CD4-positive, alpha-beta T cell treated with Interleukin-1 beta for 1 hour (primary cell): ENCODE data around the gene RAB40C.
"Not testable (repeated sequence)": the region's sequence is repeated elsewhere in the genome, so short reads cannot be mapped to it uniquely, and the experiment has no call there.

Source experiments
- DNase-seq, 2 donors: peaks; one replicate each; pipeline ENCODE4 v3.0.0-alpha.2; 2020 to 2022

The RAB40C gene

DNA sequence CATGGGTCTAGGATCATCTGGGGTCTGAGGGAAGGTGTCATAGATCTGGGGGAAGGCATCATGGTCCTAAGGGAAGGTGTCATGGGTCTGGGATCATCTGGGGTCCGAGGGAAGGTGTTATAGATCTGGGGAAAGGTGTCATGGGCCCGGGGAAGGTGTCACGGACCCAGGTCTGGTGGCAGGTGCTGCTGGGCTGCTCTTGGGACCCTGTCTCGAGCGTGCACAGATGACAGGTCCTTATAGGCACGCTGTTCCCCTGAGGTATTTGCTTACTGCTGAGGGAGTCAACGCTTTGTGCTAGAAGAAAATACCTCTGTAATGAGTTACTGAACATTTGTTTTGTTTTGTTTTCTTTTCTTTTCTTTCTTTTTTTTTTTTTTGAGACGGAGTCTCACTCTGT is 1.4 kb downstream of the RAB40C start:
- no peak for DNase-seq

DNA sequence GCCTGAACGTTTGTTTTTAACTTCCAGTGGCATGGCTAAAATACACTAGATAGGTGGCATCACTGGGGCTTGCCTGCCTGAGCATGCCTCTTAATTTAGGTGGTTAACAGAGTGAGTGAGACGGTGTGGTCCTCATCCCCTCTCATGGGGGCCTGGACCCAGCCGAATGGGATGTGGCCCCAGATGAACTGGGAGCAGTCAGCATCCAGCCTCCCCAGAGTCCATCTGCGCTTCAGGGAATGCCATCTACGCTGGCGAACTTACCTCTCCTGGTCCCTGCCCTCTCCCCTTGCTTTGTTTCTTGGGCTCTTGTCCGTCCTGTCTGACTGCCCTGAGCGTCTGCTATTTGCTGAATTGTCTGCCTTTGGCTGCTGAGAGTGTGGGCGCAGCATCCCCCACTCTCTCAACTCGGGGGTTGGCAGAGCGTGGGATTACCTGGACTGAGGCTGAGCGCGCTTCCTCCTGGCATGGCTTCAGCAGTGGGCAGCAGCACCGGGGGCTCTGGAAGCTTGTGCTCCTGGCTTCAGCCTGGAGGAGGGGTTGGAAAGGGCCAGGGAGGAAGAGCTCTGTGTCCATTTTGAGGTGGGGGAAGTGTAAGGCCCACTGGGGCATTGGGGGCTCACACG is 2.1 kb downstream of the RAB40C start:
- no peak for DNase-seq

DNA sequence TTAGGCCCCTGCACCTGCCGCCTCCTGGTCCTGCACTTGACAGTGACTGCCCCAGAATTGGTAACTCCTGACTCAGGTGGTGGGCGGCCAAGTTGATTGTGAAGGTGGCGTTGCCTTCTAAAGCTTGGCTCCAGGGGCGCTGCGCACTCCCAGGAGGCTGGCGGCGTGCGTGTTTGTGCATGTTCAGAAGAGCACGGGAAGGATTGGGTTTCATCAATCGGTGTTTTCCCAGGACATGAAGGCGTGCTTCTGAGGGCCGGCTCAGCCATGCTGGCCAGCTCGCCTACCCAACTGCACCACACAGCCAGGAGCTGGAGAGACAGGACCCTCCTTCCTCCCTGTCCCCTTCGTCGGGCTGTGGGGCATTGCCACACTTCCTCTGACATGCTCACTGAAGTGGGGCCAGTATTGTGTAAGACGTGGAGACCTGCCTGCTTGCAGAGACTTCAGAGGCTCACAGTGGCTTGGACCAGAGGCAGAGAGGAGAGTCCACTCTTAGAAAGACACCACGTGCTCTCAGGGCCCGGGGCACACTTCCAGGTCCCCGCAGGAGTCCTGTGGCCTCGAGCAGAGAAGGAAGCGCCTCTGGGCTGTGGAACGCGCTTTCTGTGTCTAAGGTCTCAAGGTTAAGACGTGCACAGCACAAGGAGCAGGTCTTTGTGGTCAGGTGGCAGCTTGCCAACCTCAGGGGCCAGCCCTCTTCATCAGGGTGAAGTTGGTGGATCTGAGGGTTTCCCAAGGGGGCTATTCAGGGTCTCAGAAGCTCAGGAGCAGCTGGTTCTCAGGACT is 2.8 kb downstream of the RAB40C start:
- DNase-seq, result peak in 1 of 2 donors; percentile 37

DNA sequence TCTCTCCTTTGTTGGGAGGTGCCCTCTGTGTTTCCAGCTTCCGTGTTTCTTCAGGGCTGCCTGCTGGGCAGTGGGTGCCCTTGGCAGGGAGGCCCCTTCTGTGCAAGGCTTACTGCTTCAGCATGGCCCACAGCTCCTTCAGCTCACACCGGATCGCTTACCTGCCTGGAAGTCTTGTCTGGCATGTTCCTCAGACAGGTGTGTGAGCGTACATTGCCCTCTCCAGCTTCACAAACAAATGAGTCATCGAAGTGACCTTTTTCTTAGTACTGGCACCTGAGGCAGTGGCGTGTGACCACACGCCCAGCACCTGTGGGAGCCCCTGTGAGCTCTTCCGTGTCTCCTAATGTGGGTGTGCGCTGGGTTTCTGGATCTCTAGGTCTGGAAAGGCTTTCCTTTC is 3.5 kb downstream of the RAB40C start:
- no peak for DNase-seq

DNA sequence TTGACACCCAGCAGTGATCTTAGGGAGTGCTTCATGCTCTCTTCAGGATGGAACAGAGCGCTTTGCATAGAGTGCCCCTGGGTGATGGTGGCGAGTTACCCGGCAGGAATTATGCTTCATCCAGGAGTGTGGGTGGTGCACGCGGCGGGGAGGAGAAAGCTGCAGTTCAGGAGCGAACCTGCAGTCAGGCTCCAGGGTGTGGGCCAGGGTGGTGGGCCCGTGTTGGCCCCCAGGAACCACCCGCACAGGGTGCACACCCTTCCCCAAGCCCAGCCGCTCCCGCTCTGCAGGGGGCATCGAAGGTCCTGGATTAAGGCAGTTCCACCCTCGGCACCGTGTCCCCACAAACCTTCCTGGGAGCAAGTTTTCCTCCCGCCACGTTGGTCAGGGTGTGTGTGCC is 3.9 kb downstream of the RAB40C start:
- no peak for DNase-seq

DNA sequence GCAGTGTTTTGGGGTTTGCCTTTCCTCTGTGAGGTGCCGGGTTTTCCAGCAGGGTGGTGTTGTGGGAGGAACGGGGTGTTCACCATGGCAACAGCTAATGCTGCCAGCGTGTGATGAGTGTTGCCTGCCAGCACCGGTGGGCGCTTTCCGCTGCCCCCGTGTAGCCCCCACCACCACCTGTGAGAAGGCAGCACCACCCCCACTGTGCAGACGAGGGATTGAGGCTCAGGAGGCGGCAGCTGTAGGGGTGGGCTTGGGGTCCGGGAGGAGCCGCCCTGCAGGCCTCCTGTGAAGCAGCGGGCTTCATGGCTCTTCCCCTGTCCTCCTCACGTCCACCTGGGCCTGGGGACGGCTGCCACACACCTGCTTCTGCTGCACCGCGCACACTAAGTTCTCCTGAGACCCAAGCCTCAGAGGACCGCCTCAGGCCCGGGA is 5.2 kb downstream of the RAB40C start:
- no peak for DNase-seq

DNA sequence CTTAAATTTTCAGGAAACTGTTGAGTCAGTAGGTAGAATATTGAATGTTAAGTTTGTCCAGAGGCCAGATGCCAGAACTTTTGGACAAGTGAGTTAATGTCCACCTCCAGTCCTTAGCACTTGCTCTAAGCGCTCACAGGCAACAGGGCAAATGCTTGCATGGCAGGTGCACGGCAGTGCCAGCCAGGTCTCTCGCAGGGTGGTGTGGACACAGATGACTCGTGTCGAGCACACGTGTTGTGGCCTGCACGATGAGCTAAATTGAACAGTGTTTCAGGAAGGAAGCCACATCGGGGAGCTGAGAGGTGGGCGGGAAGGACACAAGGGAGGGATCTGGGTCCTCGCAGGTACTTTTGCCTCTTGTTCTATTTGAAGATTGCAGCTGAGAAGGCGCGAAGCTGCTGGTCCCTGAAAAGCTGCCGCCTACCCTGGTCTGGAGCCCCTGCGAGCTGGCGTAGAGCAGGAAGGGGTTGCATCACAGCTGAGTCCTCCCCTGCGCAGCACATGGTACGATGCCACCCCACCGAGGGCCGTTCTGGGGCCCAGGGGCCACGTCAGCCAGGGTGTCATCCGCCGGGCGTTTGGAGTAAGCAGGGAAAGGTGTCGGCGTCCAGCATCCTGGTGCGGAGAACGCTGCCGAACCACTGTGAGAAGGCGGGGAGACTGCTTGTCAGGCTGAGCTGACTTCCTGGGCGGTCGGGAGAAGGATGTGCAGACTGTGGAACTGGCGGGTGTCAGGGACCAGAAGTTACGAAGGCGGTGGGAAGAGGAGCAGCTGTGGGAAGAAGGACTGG is 6.3 kb downstream of the RAB40C start:
- no peak for DNase-seq

DNA sequence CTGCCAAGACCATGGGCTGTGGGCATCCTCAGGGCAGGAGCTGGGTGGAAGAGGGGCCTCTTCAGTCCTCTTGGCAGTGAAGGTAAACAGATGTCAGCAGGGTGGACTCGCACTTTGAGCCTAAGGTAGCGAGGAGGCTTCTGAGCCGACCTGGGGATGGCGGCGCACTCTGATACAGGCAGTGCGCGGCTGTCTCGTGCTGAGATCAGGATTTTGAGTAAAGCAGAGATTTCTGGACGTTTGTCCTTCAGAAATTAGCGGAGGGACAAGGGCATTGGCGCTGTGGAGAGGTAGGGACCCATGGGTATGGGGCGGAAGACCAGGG is 6.8 kb downstream of the RAB40C start:
- no peak for DNase-seq

DNA sequence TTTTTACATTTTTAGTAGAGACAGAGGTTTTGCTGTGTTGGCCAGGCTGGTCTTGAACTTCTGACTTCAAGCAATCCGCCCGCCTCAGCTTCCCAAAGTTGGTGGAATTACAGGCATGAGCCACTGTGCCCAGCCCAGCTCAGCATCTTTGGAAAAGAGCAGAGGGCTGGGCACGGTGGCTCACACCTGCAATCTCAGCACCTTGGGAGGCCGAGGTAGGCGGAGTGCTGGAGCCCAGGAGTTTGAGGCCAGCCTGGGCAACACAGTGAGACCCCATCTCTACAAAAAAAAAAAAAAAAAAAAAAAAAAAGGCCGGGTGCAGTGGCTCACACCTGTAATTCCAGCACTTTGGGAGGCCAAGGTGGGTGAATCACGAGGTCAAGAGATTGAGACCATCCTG is 7.8 kb downstream of the RAB40C start:
- not testable (repeated sequence) for DNase-seq

DNA sequence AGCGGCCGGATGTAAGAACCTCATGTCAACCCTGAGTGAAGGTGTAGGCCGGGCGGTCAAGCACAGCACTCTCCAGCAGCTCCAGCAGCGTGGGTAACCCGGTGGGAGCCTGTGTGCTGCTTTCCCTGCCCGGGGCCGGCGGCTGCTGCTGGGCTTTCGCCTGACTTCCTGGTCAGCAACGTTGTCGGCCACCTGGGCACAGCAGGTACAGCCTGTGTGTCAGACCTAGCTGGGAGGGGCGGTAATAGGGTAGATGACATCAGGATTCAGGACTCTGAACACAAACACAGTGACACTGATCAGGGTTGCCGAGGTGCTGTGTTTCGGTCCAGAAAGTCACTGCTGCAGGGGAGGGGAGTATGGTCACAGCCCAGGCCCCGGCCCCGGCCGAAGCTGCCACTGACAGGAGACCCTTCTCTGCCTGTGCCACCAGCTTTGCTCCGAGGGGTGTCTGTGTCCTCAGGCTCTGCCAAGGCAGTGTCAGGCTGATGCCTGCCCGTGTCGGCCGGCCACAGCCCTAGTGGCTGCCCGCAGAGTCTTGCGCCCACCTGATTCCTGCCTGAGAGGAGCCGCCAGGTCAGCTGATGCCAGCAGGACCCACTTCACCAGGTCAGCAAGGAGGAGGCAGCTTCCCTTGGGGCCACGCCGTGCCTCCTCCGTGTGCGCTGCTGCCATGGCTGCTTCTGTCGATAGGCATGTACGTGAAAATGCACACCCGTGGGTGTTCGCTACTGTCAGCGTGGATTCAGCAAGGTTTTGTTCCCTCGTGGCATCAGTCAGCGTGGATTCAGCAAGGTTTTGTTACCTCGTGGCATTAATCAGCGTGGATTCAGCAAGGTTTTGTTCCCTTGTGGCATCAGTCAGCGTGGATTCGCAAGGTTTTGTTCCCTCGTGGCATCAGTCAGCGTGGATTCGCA is 9.2 kb downstream of the RAB40C start:
- DNase-seq, result no peak

DNA sequence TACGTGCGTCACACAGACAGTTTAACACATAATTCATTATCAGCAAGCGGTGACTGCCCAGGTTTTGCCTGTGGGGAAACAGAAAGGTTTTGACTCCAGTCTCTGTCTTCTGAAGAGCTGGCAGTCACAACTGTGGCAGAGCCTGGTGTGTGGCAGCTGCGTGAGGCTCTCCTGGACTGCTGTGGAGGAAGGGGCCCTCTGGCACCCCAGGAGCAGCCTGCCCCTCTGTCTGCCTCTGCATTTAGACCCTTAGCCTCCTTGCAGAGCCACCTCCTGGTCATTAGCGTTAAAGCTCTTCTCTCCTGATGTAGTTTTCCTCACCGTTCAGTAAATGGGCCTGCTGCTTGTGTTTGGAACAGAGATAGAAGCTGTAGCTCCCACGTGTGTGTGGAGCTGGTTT is 10.9 kb downstream of the RAB40C start:
- no peak for DNase-seq

DNA sequence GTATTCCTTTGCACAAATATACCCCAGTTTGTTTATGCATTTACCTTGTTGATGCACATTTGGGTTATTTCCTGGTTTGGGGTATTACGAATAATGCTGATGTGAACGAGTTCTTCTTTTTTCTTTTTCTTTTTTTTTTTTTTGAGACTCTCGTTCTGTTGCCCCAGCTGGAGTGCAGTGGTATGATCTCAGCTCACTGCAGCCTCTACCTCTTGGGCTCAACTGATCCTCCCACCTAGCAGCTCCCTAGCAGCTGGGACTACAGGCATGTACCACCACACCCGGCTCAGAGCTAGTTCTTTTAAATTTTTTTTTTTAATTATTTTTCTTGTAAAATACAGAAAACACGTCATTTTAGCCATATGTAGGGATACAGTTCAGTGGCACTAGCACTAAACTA is 14.1 kb downstream of the RAB40C start:
- no peak for DNase-seq

DNA sequence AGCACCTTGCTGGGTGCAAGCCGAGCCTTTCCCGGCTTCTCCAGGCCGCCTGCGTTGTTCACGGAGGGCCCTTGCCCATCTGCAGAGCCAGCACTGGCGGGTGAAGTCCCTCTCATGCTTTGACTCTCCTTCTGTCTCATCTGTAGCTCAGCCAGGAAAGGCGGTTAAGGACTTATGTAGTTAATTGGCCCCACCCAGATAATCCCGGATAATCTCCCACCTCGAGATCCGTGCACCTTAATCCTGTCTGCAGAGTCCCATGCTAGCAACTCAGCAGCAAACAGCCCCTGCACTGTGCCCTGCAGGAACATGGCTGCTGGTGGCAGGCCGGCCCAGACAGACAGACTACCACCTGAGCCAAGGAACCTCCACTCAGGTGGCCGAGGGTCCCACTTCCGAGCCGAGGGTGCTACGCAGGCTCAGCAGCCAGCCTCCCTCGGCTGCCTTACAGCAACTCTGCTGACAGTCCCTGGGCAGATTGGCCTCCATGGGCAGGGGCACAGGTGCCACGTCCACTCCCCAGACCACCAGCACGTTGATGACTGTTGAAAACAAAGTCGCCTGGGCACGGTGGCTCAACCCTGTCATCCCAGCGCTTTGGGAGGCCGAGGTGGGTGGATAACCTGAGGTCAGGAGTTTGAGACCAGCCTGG is 16.9 kb downstream of the RAB40C start:
- no peak for DNase-seq

DNA sequence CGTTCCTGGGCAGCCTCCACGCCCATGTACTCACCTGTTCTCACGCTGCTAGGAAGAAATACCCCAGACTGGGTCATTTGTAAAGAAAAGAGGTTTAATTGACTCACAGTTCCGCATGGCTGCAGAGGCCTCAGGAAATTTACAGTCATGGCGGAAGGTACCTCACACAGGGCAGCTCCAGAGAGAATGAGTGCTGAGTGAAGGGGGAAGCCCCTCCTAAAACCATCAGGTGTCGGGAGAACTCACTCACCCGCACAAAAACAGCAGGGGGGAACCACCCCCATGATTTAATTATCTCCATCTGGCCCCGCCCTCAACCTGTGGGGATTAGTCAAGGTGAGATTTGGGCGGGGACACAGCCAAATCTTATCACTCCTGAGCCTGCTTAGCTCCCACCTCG is 18.2 kb downstream of the RAB40C start:
- no peak for DNase-seq

DNA sequence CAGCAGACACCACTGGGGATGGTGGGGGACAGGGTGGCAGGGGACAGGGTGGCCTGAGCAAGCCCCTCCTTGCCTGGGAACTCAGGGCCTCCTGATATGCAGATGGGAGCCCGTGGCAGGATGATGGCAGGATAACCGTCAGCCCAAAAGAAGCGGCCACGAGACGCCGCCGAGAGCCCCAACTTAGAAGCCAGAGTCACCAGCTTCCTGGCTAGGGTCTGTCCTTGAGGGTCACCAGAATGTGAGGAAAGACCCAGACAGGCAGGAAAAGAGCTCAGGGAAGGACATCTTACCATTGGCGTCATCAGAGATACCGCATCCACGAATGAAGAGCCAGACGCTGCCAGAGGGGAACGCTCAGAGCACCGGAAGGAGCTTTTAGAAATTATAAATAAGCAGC is 19.4 kb downstream of the RAB40C start:
- DNase-seq, result no peak

DNA sequence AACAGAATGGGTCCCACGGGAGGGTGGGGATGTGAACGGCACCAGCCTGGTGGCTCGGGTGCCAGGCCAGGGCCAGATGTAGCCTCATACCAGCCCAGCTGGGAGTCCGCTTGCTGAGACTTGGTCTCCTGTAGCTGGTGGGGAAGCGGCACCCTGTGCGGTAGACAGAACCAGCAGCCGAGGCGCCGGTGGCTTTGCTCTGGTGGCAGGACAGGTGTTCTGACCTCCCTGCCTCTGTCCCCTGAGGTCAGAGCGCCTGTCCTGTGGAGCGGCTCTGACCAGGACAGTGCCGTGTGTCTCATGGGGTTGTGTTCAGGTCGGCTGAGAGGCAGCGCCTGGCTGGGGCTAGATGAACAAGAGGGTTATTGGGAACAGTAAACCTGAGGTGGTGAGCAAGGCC is 20.1 kb downstream of the RAB40C start:
- DNase-seq, result no peak

DNA sequence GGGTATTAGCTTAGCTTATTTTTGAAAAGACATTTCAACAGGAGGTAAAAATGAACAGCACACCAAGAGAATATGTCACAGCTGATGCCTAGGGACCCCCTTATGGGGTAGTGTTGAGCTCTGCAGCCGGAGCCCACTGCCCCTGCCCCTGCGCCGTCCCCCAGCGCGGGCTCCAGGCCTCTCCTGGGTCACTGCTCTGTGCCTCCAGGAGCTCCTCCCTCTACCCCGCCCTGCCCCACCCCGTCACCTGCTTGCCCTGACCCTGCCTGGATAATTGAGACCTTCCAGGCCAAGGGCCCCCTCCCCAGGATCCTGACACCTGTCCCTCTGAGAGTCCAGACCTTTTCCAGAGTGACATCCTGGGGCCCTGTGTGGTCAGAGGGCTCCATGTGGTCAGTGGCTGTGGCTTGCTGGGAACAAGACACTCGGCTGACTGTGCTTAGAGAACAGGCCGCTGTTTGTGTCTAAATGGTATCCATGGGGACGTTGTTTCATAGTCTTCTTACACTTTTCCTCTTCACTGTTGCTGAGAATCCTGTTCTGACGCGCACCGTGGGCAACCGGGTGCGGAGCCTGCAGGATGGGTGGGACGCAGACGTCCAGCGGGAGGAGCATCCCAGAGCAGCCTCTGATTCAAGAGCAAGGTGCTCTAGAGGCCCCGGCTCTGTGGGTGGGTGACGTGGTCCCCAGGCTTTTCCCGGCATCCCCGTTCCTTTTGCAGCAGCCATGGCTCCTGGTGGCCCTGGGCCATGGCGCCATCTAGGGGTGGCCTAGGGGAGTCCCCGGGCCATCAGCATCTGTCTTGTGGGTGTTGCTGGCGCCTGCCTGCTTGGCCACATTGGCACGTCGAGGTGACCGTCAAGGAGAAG is 20.9 kb downstream of the RAB40C start:
- DNase-seq, result peak; percentile 48 to 59

DNA sequence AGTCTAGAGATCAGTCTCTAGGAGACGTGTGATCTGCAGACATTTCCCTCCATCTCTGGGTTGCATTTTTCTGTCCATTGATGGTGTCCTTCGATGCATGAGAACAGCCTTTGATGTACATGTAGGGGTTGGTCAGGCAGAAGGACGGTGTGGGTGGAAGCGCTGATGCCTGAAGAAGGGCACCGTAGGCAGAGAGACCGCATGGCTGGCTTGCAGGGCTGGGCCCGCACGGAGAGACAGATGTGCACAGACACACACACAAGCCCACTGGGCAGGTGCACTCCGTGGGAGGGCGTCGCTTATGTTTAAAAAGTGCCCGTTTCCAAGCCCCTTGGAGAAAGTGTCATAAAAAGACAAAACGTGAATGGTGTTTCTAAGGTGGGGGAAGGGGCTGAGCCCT is 25.3 kb downstream of the RAB40C start:
- no peak for DNase-seq

DNA sequence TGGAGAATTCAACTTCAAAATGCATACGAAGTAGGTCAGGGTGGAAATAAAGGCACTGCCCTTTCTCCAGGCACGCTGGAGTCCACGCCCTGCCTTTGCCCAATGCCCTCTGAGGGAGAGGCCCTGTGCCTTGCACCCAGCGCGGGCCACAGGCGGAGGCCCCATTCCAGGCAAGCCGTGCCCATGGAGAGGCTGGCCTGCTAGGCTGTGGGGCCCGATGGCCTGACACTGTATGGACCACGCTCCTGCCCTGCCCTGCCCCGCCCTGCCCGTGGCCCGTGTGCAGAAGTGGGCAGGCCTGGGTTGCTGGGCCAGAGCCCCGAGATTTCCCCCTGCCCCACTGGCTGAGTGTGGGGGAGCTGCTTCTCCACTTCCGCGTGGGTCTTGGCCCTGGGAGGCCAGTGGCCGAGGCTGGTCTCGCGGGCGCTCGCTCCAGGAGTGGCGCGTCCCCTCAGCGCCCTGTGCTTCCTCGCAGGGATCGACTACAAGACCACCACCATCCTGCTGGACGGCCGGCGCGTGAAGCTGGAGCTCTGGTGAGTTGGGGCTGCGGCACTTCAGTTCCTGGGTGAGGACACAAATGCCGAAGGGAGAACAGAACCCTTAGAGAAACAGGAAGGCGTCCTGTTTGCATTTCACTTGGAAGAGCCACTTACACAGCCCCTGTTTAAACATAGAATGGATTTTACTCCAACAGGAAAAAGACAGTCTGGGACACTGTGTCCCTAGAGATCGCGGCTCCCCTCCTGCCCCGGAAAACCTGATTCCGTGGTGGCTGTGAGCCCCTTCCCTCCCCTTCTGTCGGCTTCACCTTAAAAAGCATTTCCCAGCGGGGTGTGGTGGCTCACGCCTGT is 27.1 kb downstream of the RAB40C start:
- no peak for DNase-seq

DNA sequence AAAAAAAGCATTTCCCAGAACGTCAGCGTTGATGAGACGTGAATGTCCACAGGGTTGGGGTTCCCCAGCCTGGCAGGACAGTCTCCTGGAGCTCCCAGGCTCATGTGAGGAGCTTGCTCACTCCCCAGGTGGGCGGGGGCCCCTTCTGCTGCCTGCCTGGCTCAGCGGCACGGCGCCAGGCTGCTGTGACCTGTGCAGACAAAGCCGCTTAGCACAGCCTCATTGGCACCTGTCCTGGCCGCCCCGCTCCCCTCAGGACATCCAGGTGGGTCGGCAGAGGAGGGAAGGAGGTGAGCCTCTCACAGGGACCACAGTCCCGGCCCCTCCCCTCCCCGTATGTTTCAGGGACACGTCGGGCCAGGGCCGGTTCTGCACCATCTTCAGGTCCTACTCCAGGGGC is 28.0 kb downstream of the RAB40C start:
- no peak for DNase-seq
